Measurements from ENCODE around the gene MIB1. TPM values are rescaled to one million over a fixed set of nuclear protein-coding genes. Genes with fewer than 3 reads are reported as not detected.

The MIB1 gene
- total and polyA plus RNA-seq, 10 of the 15 experiments (the other 5 are each of a cell fraction or from before 2014, with no cell fraction given): 2.3 to 27.5 (median 10.4) TPM

DNA sequence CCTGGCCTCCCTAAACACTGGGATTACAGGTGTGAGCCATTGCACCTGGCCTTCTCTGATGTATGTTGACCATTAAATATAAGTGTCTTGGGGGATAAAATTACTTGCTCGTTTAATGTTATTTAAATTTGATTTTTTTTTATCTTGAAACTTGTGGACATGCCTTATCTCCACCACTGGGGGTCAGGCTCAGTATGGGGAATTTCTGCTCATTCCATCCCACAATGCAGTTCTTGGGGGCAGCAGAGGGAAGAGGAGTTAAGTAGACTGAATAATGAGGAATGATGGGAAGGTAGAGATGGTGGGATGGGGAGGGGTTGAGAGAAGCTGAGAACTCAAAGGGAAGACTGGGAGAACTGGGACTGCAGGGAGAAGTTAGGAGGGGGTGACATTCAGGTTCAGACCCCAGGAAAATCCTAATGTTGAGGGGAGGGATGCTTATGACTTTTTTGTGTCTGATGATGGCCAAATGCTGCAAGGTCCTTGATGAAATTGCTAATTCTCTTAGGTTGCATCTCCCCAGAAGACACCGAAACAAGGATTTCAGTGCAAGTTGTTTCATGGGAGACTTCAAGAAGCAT lies 174.2 kb downstream of the MIB1 start (continued):
- no peak for TF ChIP-seq TCF12 (IDR thresholded peaks at IDR 0.05; ENCODE audit: low read depth, low read length)
- TF ChIP-seq, protein P1, sequence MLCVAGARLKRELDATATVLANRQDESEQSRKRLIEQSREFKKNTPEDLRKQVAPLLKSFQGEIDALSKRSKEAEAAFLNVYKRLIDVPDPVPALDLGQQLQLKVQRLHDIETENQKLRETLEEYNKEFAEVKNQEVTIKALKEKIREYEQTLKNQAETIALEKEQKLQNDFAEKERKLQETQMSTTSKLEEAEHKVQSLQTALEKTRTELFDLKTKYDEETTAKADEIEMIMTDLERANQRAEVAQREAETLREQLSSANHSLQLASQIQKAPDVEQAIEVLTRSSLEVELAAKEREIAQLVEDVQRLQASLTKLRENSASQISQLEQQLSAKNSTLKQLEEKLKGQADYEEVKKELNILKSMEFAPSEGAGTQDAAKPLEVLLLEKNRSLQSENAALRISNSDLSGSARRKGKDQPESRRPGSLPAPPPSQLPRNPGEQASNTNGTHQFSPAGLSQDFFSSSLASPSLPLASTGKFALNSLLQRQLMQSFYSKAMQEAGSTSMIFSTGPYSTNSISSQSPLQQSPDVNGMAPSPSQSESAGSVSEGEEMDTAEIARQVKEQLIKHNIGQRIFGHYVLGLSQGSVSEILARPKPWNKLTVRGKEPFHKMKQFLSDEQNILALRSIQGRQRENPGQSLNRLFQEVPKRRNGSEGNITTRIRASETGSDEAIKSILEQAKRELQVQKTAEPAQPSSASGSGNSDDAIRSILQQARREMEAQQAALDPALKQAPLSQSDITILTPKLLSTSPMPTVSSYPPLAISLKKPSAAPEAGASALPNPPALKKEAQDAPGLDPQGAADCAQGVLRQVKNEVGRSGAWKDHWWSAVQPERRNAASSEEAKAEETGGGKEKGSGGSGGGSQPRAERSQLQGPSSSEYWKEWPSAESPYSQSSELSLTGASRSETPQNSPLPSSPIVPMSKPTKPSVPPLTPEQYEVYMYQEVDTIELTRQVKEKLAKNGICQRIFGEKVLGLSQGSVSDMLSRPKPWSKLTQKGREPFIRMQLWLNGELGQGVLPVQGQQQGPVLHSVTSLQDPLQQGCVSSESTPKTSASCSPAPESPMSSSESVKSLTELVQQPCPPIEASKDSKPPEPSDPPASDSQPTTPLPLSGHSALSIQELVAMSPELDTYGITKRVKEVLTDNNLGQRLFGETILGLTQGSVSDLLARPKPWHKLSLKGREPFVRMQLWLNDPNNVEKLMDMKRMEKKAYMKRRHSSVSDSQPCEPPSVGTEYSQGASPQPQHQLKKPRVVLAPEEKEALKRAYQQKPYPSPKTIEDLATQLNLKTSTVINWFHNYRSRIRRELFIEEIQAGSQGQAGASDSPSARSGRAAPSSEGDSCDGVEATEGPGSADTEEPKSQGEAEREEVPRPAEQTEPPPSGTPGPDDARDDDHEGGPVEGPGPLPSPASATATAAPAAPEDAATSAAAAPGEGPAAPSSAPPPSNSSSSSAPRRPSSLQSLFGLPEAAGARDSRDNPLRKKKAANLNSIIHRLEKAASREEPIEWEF (IDR thresholded peaks at IDR 0.05; ENCODE audit: insufficient replicate concordance, low read depth, low read length): no peak
- TF ChIP-seq POLR2A (IDR thresholded peaks at IDR 0.05; ENCODE audit: low read depth, low read length): no peak
- TF ChIP-seq IKZF1 (conservative IDR thresholded peaks at IDR 0.05): no peak
- no peak for TF ChIP-seq SREBF2 (IDR thresholded peaks at IDR 0.05; ENCODE audit: low read length)
- TF ChIP-seq, protein P2, sequence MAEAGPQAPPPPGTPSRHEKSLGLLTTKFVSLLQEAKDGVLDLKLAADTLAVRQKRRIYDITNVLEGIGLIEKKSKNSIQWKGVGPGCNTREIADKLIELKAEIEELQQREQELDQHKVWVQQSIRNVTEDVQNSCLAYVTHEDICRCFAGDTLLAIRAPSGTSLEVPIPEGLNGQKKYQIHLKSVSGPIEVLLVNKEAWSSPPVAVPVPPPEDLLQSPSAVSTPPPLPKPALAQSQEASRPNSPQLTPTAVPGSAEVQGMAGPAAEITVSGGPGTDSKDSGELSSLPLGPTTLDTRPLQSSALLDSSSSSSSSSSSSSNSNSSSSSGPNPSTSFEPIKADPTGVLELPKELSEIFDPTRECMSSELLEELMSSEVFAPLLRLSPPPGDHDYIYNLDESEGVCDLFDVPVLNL (IDR thresholded peaks at IDR 0.05; ENCODE audit: low read depth, low read length): no peak
- no peak for TF ChIP-seq MEF2A (IDR thresholded peaks at IDR 0.05; ENCODE audit: insufficient read depth, low read depth, low read length)
- TF ChIP-seq SUPT20H (IDR thresholded peaks at IDR 0.05; ENCODE audit: borderline replicate concordance, control insufficient read depth, low read depth, low read length): no peak
- no peak for TF ChIP-seq FOS (IDR thresholded peaks at IDR 0.05; ENCODE audit: borderline replicate concordance, extremely low read depth, insufficient read length)
- TF ChIP-seq RAD21 (IDR thresholded peaks at IDR 0.05; ENCODE audit: insufficient read depth, low read depth, low read length): peak; percentile 62
- TF ChIP-seq ZNF622 (IDR thresholded peaks at IDR 0.05): no peak
- no peak for TF ChIP-seq BMI1 (IDR thresholded peaks at IDR 0.05; ENCODE audit: borderline replicate concordance)
- no peak for TF ChIP-seq NBN (IDR thresholded peaks at IDR 0.05)
- TF ChIP-seq, protein P3, sequence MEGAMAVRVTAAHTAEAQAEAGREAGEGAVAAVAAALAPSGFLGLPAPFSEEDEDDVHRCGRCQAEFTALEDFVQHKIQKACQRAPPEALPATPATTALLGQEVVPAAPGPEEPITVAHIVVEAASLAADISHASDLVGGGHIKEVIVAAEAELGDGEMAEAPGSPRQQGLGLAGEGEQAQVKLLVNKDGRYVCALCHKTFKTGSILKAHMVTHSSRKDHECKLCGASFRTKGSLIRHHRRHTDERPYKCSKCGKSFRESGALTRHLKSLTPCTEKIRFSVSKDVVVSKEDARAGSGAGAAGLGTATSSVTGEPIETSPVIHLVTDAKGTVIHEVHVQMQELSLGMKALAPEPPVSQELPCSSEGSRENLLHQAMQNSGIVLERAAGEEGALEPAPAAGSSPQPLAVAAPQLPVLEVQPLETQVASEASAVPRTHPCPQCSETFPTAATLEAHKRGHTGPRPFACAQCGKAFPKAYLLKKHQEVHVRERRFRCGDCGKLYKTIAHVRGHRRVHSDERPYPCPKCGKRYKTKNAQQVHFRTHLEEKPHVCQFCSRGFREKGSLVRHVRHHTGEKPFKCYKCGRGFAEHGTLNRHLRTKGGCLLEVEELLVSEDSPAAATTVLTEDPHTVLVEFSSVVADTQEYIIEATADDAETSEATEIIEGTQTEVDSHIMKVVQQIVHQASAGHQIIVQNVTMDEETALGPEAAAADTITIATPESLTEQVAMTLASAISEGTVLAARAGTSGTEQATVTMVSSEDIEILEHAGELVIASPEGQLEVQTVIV (IDR thresholded peaks at IDR 0.05; ENCODE audit: borderline replicate concordance, partially characterized antibody): no peak
- TF ChIP-seq SMC3 (IDR thresholded peaks at IDR 0.05; ENCODE audit: borderline replicate concordance, low read length): peak; percentile 15; the same call in 1 of the 2 replicates
- TF ChIP-seq, protein P4, sequence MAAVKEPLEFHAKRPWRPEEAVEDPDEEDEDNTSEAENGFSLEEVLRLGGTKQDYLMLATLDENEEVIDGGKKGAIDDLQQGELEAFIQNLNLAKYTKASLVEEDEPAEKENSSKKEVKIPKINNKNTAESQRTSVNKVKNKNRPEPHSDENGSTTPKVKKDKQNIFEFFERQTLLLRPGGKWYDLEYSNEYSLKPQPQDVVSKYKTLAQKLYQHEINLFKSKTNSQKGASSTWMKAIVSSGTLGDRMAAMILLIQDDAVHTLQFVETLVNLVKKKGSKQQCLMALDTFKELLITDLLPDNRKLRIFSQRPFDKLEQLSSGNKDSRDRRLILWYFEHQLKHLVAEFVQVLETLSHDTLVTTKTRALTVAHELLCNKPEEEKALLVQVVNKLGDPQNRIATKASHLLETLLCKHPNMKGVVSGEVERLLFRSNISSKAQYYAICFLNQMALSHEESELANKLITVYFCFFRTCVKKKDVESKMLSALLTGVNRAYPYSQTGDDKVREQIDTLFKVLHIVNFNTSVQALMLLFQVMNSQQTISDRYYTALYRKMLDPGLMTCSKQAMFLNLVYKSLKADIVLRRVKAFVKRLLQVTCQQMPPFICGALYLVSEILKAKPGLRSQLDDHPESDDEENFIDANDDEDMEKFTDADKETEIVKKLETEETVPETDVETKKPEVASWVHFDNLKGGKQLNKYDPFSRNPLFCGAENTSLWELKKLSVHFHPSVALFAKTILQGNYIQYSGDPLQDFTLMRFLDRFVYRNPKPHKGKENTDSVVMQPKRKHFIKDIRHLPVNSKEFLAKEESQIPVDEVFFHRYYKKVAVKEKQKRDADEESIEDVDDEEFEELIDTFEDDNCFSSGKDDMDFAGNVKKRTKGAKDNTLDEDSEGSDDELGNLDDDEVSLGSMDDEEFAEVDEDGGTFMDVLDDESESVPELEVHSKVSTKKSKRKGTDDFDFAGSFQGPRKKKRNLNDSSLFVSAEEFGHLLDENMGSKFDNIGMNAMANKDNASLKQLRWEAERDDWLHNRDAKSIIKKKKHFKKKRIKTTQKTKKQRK (IDR thresholded peaks at IDR 0.05; ENCODE audit: low read depth, low read length): no peak
